Stimulated activated CD4-positive, alpha-beta T cell treated with anti-CD3 and anti-CD28 coated beads, Interleukin-2, amount 100 ng/mL, for 48 hours (primary cell): ENCODE results near the gene CD300LD.
A peak's percentile ranks its signal among the peaks of the same experiment; 100 is the strongest.
"Not testable (repeated sequence)": the region's sequence is repeated elsewhere in the genome, so short reads cannot be mapped to it uniquely, and the experiment has no call there.

Experiments used
- DNase-seq, 2 donors: peaks; one replicate each; pipeline ENCODE4 v3.0.0-alpha.2; 2020

CD300LD gene

DNA sequence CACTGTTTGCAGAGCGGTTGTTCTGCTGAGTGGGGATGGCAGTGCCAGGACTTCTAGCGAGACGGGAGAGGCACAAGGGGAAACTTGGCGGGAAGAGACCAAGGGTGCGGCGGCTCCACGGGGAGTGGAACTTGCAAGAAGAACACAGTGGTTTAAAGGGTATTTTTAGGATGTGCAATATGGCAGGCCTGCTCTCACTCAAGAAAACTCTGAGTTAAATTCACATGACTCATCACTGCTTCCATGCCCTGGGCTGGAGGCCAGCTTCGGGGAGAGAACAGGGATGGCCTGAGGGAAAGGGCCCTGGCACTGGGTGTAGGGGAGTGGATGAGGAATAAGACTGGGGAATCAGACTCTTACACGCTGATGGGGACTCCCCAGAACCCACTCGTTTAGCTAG is 13.3 kb upstream of the CD300LD start:
- no peak for DNase-seq

DNA sequence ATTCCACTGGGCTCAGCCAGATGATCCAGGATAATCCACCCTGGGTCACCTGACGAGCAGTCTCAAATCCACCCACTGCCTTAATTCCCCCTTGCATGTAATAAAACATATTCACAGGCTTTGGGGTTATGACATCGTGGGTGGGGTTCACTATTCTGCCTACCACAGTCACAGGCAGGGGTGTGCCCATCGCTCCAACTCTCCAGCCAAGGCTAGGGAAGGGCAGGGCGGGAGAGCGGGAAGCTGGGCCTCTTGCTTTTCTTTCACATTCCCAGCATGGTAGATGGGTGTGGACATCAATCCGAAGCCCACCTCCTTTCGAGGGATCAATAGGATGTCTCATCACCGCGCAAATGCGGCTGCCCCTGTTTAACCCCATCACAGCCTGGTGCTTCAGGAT is 12.7 kb upstream of the CD300LD start:
- no peak for DNase-seq

DNA sequence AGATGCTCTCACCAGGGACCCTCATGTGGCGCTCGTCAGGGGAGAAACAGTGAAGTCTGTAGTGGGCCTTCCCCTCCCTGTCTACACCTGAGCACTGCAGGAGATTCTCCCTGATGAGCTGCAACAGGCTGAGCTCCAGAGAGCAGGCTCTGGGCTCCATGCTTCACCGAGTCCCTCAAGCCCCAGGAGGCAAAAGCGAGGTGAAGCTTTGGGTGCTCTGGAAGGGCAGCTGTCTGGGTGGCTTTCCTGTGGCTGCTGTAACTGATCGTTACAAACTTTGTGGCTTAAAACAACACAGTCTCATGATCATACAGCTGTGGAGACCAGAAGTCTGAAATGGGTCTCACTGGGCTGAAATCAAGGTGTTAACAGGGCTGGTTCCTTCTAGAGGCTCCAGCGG is 12.1 kb upstream of the CD300LD start:
- DNase-seq = no peak

DNA sequence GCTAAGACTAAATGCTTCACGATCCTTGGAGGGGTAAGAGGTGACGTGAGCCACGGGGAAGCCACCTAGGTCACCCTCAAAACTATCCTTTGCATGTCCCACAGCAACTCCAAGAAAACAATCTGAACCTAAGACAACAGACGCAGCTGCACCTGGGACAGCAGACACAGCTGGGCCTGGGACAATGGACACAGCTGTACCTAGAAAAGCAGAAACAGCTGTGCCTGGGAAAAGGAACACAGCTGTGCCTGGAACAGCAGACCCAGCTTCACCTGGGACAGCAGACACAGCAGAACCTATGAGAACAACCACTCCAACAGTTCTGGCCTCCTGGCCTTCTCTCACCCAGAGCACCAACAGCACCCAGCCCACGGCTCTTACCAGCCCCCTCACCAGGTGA is 11.7 kb upstream of the CD300LD start:
- no peak for DNase-seq

DNA sequence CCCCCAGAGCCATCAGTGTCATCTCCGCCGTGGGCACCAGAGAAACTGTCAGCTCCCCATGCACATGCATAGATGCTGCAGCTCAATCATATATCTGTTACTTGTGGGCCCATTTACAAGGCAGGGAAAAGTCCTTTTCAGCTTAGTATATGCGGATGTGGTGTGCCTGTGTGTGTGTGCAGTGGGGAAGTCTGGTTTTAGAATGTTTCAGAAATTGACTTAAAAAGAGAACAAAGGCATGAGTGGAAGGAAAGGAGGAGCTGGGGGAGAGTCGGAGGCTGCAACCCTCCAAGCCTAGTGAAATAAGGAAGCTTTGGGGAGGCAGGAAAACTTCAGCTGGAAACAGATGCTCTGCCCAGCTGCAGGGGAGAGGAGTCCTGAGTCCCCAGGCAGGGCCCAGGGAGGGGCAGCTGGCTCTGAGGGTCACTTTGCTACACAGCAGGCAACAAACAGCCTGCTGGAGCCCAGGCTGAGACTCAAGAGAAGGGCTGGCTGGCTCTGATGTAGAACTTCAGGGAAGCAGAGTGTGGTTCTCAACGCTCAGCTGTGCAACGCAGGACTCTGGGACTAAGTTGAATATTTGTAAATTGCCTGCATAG is 11.1 kb upstream of the CD300LD start:
- no peak for DNase-seq

- DNase-seq = peak; percentile 26 to 31
Observed at GRCh38 chr17:74601944-74602572, 10.0 kb upstream of the CD300LD start.

DNA sequence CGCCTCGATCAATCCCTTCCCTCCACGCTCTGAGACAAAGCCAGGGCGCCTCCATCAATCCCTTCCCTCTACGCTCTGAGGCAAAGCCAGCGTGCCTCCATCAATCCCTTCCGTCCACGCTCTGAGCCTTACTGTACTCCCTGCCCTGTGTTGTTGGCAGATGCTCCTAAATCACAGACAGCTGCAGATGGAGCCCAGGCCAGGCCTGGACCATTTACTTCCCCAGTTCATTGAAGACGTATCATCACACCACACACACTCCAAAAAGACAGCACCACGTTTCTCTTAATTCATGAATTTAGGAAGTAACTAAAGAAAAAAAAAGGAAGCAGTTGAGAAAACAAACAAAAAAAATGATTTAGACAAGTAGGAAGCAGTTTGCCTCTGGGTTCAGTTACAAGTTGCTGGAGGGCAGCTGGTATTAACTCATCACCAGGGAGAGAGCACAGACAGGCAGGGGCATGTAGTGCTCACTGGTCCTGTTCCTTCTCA is 7.4 kb upstream of the CD300LD start:
- DNase-seq = no peak

GRCh38 chr17:74599023-74599399 is 6.9 kb upstream of the CD300LD start:
- no peak for DNase-seq

- no peak for DNase-seq
Observed at GRCh38 chr17:74598346-74599022, 6.4 kb upstream of the CD300LD start.

DNA sequence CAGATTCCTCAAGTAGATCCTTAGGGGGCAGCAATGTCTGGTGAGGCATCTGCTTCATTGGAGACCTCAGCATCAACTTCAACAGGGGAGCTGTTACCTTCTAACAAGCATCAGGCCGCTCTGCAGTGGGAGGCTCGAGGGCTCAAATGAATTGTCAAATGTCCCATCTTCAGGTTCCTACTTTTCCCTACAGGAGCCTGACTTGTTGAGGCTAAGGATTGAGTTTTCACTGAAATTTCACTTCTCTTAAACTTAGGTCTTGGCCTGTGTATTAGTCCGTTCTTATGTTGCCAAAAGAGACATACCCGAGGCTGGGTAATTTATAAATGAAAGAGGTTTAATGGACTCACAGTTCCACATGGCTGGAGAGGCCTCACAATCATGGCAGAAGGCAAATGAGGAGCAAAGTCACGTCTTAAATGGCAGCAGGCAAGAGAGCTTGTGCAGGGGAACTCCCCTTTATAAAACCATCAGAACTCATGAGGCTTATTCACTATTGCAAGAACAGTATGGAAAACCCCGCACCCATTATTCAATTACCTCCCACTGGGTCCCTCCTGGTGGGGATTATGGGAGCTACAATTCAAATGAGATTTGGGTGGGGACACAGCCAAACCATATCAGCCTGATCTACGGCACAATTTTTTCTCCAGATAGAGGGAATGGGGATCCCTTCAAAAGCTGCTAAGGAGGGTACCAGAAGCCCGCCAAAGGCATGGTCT is 5.1 kb upstream of the CD300LD start:
- DNase-seq = no peak

GRCh38 chr17:74595037-74595750 is 3.1 kb upstream of the CD300LD start:
- no peak for DNase-seq

DNA sequence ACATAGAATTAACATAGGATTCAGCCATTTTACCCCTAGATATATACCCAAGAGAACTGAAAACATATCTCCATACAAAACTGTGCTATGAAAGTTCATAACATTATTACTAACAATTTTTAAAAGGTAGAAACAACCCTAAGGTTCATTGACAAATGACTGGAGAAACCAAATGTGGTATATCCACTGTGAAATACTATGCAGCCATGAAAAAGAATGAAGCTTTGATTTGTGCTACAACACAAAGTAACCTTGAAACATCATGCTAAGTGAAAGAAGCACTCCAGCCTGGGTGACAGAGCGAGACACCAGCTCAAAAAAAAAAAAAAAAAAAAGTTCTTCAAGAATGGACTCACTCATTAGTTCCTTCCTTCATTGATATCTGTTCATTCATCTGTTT is 580 bp downstream of the CD300LD start:
- no peak for DNase-seq

- DNase-seq = no peak
Observed at GRCh38 chr17:74585711-74586110, 6.4 kb downstream of the CD300LD start.

GRCh38 chr17:74584292-74585060 is 7.6 kb downstream of the CD300LD start:
- no peak for DNase-seq

- no peak for DNase-seq
Observed at GRCh38 chr17:74582633-74583032, 9.4 kb downstream of the CD300LD start.

DNA sequence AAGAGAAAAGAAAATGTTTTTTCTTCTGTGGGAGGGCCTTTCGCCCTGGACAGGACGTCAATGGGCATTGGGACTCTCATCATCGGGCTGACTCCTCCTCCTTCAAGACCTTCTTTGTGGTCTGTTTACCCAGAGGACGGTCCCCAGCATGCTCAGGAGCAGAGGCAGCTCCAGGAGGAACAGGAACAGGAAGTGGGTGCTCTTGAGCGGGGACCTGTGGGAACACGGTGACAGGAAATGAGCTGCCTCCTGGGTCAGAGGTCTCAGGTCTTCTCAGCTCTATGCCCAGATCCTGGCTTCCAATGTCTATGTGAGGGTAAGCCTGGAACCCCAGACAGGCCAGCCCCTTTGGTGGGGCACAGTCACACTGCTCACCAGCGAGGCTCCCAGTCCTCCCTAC is 12.2 kb downstream of the CD300LD start:
- DNase-seq = no peak

- DNase-seq = no peak
Observed at GRCh38 chr17:74578979-74579378, 13.1 kb downstream of the CD300LD start.

DNA sequence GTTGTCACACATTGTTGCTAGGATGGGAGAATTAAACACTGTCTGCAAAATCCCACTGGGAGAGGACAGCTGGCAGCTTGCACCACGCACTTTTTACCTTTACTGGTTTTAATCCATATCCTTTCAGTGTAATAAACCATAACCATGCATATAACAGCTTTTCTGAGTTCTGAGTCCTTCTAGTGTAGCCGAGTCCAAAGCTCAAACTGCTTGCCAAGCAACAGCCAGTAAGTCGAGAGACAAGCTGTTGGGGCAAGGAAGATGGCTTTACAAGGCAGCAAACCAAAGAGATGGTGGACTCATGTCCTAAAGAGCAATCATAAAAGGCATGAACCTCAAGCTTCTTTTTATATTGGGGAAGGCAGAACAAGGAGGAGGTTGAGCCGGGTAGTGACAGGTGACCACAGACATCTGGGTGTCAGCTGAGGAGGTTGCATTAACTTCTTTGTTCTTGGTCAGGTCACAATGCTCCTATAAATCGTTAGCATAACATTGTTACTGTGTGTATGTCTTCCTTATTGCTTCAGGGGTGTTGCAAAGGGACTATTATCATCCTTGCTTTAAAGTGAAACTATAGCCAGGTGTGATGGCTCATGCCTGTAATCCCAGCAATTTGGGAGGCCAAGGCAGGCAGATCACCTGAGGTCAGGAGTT is 17.5 kb downstream of the CD300LD start:
- DNase-seq = no peak

GRCh38 chr17:74573635-74574034 is 18.4 kb downstream of the CD300LD start:
- not testable (repeated sequence) for DNase-seq

DNA sequence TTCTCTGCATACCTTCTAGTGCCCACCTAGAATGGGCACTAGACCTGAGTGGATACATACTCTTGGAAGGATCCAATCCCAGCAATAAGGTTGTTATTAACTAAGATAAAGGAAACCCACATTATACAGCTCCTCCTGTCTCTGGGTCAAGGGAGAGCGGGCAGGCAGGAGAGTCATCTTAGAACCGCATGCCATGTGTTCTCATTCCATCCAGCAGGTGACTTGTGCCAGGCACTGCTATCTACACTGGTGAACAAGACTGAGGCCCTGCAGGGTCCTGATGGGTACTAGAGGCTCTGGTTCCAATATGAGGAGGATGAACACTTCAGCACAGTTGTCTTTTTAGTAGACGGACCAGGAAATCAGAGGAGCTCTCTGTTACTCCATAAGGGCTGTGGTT is 18.9 kb downstream of the CD300LD start:
- no peak for DNase-seq

GRCh38 chr17:74571621-74572270 is 20.3 kb downstream of the CD300LD start:
- no peak for DNase-seq
